GM18507 (cell line): ENCODE results near the gene IRGC.

Source experiments
- DNase-seq: peaks from one replicate; pipeline ENCODE4 v3.0.0; 2011; ENCODE audit warnings: low read depth; ENCODE audit not compliant: insufficient read length; ENCODE audit errors: extremely low spot score
- FAIRE-seq: peaks from 2 replicates; lab custom pipeline; 2011; peaks lifted over from hg19 to GRCh38; lab: Jason Lieb, UNC

The IRGC gene

GRCh38 chr19:43690444-43690843 is 25.4 kb upstream of the IRGC start:
- no peak for DNase-seq
- FAIRE-seq, result no peak

GRCh38 chr19:43690890-43691289 is 25.0 kb upstream of the IRGC start:
- FAIRE-seq (no peak), DNase-seq (no peak)

GRCh38 chr19:43691755-43692154 is 24.1 kb upstream of the IRGC start:
- FAIRE-seq (no peak), DNase-seq (no peak)

- FAIRE-seq (no peak), DNase-seq (no peak)
These were observed 23.5 kb upstream of the IRGC start for GRCh38 chr19:43692385-43692784.

GRCh38 chr19:43692877-43693276 is 23.0 kb upstream of the IRGC start:
- no peak for DNase-seq
- no peak for FAIRE-seq

- DNase-seq, result no peak
- no peak for FAIRE-seq
These were observed 21.3 kb upstream of the IRGC start for GRCh38 chr19:43694553-43694952.

GRCh38 chr19:43695985-43696704 is 19.7 kb upstream of the IRGC start:
- no peak for DNase-seq
- FAIRE-seq, result no peak

GRCh38 chr19:43697295-43697694 is 18.6 kb upstream of the IRGC start:
- FAIRE-seq (no peak), DNase-seq (no peak)

- no peak for FAIRE-seq
- no peak for DNase-seq
These were observed 16.1 kb upstream of the IRGC start for GRCh38 chr19:43699506-43700394.

- peak; percentile 26 for FAIRE-seq
These were observed 15.4 kb upstream of the IRGC start for GRCh38 chr19:43700395-43701000.

GRCh38 chr19:43704002-43704705 is 11.7 kb upstream of the IRGC start:
- DNase-seq (no peak), FAIRE-seq (no peak)

More at GRCh38 chr19:43700395-43701000, 15.4 kb upstream of the IRGC start:
- DNase-seq, result no peak

GRCh38 chr19:43705729-43706128 is 10.1 kb upstream of the IRGC start:
- FAIRE-seq, result no peak

GRCh38 chr19:43707158-43707712 is 8.6 kb upstream of the IRGC start:
- no peak for DNase-seq
- no peak for FAIRE-seq

More at GRCh38 chr19:43705729-43706128, 10.1 kb upstream of the IRGC start:
- no peak for DNase-seq

- FAIRE-seq (no peak), DNase-seq (no peak)
These were observed 7.2 kb upstream of the IRGC start for GRCh38 chr19:43708716-43709115.

- no peak for FAIRE-seq
- no peak for DNase-seq
These were observed 4.0 kb upstream of the IRGC start for GRCh38 chr19:43711751-43712355.

- no peak for FAIRE-seq
- no peak for DNase-seq
These were observed 2.7 kb upstream of the IRGC start for GRCh38 chr19:43713208-43713607.

- FAIRE-seq (no peak), DNase-seq (no peak)
These were observed 2.9 kb downstream of the IRGC start for GRCh38 chr19:43718627-43719377.

GRCh38 chr19:43719378-43719868 is 3.5 kb downstream of the IRGC start:
- no peak for DNase-seq
- FAIRE-seq, result no peak
